ENCODE data around the gene GFPT2. TPM values are rescaled to one million over a fixed set of nuclear protein-coding genes. Genes with fewer than 3 reads are reported as not detected.

Gene GFPT2
- total RNA-seq (2022; extraction: Qiagen RNA extraction; ENCODE audit: low read depth), result 74.4 to 96.5 TPM (median 84.9 TPM) in 5 replicates

DNA sequence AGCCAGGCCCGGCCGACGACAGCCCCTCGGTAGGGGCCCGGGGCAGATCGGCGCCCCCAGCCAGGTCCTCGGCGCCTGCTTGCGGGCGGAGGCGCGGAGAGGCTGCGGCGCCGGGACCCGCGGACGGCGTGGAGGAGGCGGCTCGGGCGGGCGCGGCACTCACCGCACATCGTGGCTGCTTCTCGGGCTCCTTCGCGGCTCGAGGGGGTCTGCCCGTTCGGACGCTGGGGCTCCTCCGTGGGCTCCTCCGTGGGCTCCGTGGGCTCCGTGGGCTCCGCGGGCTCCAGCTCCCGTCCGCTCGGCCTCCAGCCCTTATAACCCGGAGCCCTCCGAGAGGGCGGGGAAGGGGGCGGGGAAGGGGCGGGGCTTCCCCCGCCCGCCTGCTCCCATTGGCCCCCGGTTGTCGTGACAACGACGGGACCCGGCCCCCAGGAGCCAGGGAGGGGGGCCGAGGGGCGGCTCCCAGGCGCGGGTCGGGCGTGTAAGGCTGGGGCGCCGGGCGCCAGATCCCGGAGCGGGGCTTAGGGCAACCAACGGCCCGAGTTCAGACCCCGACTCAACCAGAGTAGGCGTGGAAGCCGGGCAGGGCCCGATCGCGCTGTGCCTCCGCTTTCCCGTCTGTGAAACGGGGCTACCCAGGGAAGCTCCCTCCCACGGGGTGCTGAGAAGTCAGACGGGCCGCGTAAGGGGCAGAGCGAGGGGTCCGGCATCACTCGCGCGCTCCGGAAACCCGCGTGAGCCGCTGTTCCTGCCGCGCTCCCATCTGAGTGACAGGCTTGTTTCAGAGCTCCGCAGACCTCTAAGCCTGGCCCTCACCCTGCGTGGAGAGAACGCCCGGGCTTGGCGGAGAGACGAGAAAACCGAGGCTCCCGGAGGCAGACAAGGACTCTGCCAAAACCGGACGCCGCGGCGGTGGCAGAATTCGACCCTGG lies at the start of gene GFPT2:
GFPT2 (minus strand) TSS at position 289 of the 932 bp plus-strand sequence; CDS start at position 170, 119 bp downstream.

DNA sequence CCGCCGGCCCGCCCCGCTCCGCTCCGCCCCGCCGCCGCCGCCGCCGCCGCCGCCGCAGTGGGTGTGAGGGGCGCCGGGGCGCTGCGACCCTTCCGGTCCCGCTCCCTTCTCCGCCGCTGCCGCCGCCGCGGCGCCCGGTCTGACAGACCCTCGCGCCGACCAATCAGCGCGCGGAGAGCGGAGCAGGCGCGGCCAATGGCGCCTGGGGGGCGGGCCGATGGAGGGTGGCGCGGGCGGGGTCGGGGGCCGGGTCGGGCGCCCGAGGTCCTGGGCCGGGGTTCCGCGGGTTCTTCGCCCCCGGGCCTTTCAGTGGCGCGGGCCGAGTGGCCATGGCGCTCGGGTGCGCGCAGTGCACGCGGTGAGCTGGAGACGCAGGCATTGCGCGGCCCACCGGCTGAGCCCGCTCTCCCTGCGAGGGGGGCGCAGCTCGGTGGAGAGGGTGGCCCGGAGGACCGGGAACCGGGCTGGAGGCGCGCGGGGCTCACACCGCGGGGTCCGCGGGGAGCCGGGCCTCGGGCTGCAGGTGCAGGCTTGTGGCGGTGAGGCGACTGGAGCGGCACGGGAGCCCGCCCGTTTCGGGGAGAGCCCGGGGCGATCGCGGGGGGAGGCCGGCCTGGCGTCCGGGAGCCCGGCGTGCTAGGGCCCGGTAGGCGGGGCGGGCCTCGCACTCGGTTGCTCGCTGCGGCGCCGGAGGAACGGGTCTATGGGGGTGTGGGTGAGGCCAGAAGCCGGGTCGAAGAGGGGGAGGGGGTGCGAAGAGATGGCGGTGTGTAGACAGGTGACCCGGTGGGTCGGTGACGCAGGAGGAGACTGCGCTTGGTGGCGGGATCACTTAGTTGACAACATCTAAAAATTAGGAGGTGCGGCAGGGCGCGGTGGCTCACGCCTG lies 60.9 kb downstream of the GFPT2 start, which contains the start of gene MAPK9:
MAPK9 (minus strand) TSS at position 141 of the 889 bp plus-strand sequence. CDS start 11,522 bp downstream, outside the sequence.

Other genes starting within 250 kb of the GFPT2 start
- gene RASGEF1C, start 144.1 kb downstream of the GFPT2 start, total RNA-seq (2022; extraction: Qiagen RNA extraction; ENCODE audit: low read depth), result 0.09 to 0.16 TPM (median 0.10 TPM) in 4 of 5 replicates, not detected in the other
- gene MAPK9, start 61.3 kb downstream of the GFPT2 start, total RNA-seq (2022; extraction: Qiagen RNA extraction; ENCODE audit: low read depth), result 29.0 to 41.6 TPM (median 37.3 TPM) in 5 replicates
- gene CNOT6, start 141.0 kb upstream of the GFPT2 start, total RNA-seq (2022; extraction: Qiagen RNA extraction; ENCODE audit: low read depth), result 12.0 to 22.0 TPM (median 18.5 TPM) in 5 replicates
- gene SCGB3A1, start 238.2 kb upstream of the GFPT2 start, total RNA-seq (2022; extraction: Qiagen RNA extraction; ENCODE audit: low read depth), result not detected in 5 replicates

Measured in A549 treated with GW870086 at 1 μM for 4 hours (cell line).